G401.6 (cell line): ENCODE results near the gene S100A5.

Source experiments
- FAIRE-seq: peaks from 2 replicates; lab custom pipeline; 2012; peaks lifted over from hg19 to GRCh38; lab: Jason Lieb, UNC

The S100A5 gene

DNA sequence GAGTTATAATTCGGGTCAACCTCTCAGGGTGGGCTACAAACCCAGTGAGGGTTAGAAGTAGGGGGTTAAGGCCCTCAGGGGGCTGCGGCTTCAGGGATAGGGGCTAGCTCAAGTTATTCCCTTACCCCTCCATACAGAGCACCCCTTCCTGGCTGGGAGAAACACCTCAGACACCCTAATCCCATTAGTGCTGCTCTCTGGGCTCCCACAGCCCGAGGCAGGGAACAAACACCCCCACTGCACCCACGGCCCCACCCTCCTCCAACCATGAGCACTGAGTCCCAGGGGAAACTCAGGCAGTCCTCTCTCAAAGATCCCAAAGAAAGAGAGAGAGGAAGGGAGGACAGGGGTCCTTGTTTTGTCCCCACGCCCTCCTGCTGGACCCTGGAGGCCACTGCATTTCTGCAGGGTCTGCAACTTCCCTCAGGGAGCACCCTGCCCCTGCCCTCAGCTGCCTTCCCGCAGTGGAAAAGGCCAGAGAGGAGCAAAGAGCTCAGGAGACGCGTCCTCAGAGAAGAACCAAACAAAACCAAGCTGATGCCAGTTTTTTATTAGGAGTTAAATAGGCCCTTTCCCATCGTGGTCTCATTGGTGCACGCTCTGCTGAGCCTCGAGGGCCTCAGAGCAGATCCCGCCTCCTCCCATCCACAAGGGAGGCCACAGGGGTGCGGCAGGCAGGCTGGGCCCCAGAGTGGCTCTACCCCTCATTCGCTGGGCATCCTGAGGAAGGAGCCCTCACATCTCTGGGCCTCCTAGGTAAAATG is 6.2 kb upstream of the S100A5 start:
- FAIRE-seq, result no peak

DNA sequence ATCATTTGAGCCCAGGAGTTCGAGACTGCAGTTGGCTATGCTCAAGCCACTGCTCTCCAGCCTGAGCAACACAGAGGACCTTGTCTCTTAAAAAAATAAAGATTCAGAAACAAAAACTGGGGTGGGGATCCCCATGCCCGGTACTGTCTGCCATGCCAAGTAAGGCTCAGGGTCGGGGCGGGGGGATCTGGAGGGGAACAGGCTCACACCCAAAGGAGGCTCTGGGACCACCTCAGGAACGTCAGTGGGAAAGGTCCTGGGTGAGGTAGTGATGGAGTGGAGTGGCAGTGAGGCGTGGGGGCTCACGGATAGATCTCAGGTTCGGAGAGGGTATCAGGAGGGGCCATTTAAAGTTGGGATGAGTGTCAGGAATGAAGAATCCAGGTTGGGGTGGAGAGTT is 5.6 kb upstream of the S100A5 start:
- no peak for FAIRE-seq

DNA sequence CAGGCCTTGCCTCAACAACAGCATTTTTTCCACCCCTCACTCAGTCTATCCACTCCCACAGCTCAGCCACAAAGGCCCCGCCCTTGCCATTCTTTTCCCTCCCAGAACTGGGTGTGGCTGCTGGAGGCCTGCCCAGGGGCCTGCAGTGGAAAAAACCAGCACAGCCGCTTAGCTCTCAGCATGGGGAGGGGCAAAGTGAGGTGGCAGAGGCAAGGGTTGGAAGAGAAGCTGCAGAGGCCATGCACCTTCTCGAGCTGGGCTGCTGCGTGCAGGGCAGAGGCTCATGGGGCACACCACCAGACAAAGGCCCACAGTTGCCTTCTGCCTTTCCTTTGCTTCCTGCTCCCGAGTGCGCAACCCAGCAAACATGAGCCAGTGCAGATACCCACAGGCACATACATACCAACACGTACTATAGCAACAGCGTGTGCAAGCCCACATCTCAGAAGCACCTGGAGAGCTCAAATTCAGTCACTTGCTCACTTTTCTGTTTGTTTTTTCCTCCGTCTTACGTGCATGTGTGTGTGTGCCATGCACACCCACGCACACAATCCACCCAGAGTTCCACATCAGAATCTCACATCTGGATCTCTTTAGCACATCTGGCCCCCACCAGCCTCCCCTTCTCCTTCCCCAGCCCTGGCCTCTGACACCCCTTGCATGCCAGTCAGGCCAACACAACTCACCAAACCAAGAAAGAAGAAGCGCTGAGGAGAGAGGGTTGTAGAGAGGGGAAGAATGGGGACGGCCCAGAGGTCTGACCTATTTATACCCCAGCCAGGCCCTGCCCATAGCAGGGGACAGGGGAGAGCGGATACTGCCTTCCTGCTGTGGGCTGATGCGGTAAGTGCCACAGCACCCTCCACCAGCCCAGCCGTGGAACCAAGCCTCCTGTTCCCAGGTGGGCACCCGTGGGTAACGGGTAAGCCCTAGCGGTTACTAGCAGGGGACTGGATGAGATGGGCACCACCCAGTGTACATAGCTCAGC is 4.6 kb upstream of the S100A5 start, which contains the start of gene S100A4:
TSS of gene S100A4 (minus strand) at position 740 of the 989 bp plus-strand sequence. CDS start 1,012 bp downstream, outside the sequence.
- peak; percentile 96 for FAIRE-seq

DNA sequence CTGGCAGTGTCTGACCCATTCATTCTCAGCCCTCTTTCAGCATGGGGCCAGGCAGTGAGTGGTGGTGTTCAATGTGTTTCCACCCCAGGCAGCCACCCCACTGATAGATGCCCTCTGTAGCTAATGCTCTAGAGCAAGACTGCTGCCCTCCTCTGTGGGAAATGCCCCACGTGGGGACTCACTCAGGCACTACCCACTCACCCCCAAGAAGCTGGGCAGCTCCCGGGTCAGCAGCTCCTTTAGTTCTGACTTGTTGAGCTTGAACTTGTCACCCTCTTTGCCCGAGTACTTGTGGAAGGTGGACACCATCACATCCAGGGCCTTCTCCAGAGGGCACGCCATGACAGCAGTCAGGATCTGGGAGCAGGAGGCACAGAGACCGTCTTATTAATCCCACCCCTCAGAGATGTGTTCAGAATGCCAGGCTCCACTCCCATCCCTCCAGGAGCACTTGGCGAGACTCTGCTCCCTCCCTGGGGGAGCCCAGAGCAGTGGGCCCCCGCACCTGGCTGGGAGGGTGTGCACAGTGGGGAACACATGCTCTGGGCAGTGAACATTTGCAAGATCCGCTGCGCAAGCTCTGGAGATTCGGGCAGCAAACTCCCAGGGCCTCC is 3.8 kb upstream of the S100A5 start:
- no peak for FAIRE-seq

DNA sequence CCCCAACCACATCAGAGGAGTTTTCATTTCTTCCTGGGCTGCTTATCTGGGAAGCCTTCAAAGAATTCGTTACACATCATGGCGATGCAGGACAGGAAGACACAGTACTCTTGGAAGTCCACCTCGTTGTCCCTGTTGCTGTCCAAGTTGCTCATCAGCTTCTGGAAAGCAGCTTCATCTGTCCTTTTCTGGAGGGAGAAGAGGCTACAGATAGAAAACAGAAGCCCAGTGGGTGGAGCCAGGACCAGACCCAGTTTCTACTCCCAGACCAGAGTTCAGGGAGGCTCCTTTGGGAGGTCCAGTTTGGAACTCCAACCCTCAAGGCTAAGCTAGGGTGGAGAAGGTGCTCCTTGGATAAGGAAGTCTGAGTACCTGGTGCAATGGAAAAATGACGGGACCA is 3.0 kb upstream of the S100A5 start:
- FAIRE-seq, result no peak

DNA sequence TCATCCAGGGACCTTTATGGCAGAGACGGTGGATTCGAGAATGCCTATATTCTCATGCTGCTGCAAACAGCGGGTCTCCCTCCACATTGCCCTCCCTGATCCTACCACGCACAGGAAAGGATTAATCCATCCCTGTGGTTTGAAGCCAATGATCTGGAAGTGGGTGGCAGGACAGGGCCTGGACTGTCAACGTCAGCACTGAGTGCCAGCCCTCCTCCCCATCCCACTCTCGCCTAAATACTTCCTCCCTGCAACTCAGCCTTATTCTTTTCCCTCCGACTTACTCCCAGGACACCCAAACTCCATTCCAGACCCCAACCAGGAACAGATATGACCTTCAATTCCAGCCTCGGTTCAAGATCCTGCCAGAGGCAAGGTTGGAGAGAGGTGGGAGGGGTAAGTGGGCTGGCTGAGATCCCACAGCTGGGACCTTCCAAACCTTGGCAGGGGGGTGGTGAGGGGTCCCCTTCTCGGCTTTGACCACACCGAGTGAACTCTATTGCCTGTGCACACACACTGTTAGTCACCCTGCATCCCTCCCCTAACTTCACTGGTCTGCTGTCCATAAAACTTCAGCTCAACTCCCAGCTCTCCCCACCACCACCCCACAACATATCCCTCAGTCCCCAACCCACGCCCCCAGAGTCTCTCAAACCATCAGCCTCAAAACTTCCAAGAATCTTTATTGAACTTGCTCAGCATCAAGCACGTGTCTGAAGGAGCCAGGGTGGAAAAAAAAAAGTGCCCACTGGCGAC is 2.4 kb upstream of the S100A5 start:
- no peak for FAIRE-seq

DNA sequence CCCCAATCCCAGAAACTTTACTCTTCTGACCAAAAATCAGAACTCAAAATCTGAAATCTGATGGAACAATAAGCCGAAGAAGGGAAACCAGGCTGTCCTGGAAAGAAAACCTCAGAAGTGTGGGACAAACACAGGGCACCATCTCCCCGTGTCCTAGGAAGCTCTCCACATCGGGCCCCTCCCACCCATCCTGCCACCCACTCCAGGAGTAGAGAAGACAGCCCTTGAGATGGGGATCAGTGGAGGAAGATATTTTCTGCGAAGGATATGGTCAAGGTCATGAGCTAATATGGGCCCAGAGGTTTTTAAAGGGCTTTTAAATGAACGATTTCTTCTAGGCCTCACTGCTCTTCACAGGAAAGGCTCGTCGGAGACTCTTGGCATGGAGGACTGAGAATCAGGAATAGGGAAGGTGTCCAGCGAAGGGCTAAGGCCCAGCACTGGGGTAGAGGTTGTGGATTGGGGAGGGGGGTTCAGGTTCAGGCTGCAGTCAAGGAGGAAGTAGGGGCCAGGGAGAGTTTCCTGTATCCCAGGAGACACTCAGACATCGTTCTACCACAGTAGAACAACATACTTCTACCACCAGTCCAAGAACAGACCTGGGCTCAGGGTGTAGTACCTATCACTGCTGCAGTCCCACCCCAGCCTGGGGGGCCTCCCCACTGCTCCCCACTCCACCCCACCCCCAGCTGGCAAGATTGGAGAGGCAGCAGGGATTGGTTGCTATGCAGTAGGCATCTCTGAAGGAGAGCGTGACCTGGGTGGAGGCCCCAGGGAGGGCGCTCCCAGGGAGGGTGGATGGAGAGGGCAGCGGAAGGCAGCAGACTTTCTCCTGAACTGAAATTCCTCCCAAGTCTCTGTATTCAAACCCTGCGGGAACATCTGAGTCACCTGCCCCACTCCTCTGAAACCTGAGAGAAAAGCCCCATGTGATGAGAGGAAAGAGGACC is 1.2 kb upstream of the S100A5 start:
- FAIRE-seq, result no peak

DNA sequence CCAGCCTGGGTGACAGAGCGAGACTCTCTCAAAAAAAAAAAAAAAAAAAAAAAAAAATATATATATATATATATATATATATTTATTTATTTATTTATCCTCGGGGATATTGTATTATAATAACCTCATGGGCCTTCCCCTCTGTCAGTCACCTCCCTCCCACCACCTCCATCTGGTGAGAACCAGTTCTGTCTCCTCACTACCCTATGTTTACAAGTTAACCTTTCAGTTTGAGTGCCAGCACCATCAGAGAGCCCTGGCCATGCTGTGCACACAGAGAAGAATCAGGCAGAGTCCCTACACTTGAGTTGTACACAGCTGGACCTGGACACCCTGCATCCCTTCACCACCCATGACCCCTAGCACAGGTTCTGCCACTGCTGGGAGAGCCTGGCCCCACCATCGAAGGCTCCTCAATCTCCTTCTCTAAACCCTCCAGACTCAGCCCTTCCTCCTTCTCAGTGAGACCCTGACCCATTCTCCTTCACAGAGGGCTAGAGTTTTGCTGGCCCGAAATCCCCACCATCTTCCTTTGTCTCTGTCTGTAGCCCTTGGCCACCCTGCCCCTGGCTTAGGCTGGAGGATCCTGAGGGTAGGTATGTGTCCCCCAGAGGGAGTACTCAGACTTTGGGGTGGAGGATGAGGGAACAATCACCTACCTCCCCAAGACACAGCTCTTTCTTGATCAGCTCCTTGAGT is 1.2 kb downstream of the S100A5 start:
- FAIRE-seq, result no peak

DNA sequence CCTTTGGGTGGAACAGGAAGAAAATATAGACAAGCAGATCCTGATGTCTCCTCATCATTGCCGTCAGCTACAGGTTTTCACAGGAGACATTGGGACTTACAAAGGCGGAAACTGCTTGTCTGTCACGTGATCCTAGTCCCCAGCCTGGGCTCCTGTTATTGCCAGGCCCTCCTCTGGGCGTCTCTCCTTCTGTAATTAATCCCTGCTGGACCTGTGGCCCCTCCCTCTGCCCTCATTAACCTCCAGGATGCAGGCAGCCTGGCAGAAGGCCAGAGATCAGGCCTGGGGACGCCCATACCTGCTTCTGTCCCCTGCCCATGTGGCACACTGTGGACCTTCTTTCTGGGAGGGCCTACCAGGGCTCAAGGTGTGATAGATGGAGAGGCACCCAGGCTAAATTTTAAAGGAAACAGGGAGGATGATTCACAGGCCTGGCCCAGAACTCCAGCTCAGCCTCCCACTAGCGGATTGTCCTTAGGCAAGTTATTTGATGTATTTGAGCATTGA is 2.4 kb downstream of the S100A5 start:
- FAIRE-seq, result no peak

DNA sequence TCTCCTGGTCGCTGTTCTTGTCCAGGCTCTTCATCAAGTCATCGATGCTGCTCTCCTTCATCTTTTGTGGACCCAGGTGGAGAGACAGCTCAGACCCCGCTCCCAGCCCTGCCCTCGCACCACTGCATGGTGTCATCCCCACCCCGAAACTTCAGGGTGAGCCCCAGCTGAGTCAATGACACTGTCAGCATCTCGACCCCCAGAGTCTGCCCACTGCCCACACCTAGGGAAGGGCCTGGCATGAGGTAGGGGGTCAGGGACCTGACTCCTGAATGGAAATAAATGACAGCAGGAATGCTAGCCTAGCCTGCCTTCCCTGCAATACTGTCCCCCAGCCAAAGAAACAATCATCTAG is 3.4 kb downstream of the S100A5 start:
- no peak for FAIRE-seq

DNA sequence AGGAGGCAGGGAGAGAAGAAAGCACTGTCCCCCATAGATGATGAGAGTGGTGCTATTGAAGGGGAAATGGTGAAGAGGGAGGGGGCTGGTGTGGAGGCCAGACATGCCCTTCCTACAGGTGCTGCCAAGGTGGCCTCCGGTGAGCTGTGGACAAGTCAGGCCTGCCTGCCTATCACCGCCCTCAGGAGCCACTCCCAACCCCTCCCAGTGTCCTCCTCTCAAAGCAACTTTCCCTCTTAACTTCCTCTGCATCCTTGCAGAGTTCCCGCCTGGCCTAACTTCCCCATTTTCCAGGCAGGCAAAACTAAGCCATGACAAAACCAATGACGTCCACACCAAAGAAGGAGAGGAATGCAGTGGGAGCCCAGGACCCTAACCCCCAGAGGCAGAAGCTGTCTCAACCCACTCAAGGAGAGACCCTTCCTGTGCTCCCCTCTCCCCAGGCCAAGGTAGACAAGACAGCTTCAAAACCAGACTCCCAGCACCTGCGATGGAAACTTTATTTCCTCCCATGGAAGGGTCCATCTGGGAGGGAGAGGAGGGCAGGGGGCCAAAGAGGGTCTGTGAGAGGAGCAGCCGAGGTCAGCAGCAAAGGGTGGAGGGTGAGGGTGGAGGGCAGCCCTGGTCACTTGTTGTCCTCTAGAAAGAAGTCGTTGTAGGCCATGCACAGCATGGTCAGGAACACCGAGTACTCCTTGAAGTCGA is 3.9 kb downstream of the S100A5 start:
- no peak for FAIRE-seq

DNA sequence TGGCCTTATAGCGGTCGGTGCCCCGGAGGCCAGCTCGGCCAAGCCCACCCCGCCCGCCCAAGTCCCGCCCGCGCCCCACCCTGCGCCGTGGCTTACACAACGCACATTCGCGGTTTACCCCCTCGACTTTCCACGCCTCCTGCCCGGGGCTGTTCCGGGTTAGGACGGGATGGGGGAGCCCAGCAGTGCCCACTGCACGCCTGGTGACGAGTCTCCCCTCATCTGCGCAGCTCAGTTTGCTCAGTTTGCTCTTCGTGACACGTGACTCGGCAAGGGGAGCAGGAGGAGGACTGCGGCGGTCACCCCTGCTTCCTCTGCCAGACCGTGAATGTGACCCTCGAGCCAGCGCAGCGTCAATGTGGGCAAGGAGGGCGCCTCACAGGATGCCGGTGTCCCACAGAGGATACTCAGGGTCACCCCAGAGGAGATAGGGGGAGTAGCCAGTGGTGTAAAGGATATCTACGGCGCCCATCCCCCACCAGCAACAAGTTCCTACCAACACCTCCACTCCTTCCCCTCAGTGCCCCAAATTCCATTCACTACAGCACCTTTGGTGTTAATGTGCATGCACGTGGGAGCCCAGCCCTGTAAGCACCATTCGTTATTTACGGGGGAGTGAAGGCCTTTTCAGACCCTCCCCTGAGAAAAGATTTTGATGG is 4.6 kb downstream of the S100A5 start:
- no peak for FAIRE-seq

DNA sequence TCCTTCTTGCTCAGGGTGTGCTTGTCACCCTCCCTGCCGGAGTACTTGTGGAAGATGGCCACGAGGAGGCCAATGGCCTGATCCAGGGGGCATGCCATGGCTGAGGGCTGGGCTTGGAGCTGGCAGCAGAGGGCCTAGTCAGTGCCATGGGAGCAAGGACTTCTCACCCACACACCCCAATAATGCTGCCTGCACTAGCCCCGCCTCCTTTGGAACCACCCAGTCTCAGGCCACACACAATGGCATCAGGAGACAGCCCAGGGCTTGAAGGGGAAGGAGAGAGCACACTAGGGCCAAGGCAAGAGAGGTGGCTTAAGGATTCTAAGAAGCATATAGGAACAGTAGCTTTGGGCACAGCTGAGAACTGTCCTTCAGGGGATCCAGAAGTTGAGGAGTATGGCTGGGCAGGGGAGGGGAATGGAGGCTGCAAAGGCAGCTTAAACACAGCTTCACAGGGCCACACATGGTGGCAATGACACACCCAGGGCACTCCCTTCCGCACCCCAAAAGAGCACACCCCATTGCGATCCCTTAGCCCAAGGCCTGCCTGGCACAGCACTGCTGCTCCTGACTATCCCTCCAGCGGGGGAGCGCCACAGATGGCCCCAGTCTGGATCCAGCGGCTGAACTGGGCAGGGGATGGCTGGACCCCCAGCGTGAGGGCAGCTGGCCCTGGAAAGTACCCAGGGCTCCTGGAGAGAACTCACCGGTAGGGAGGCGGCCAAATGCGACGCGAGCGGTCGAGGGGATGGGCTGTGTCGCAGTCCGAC is 5.3 kb downstream of the S100A5 start, which contains the start of gene S100A6:
TSS of gene S100A6 (minus strand) at position 750 of the 770 bp plus-strand sequence. CDS start at position 98, 652 bp downstream.
- FAIRE-seq, result no peak

DNA sequence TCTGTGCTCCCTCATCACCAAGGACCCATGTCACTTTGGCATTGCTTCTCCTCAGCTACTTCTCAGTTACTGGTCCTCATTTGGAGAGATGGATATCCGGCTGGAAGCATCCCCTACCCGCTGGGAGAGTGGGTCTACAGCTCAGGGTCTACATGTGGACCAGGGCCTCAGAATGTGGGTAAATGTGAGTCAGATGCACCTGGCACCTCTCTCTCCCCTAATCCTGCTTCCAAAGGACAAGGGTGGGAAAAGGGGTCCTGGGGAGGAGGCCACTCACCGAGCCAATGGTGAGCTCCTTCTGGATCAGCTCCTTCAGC is 5.9 kb downstream of the S100A5 start:
- no peak for FAIRE-seq

DNA sequence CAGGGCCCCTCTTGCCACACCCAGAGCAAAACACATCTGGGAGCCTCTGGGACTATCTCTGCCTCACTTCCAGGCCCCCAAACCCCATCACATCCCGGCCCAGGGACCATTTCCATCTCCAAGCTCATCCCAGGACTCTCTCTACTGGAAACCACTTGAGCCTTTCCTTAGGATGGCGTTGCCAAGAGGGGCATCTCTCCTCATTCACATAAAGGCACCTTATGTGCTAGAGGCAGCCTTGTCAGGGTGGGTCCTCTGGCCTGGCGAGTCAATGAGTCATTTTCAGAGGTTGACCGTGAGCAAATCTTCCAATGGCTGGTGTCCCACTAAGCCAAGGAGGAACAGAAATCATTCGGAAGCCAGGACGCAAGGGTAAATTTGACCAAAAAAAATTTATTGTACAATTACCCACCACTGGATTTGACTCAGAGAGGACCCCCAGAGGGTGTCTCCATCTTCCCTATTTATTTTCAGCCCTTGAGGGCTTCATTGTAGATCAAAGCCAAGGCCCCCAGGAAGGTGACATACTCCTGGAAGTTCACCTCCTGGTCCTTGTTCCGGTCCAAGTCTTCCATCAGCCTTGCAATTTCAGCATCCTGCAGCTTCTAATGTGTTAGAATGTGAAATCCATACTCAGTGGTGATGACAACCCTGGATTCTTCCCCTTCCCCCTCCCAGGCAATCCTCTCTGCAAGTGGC is 6.4 kb downstream of the S100A5 start:
- no peak for FAIRE-seq

DNA sequence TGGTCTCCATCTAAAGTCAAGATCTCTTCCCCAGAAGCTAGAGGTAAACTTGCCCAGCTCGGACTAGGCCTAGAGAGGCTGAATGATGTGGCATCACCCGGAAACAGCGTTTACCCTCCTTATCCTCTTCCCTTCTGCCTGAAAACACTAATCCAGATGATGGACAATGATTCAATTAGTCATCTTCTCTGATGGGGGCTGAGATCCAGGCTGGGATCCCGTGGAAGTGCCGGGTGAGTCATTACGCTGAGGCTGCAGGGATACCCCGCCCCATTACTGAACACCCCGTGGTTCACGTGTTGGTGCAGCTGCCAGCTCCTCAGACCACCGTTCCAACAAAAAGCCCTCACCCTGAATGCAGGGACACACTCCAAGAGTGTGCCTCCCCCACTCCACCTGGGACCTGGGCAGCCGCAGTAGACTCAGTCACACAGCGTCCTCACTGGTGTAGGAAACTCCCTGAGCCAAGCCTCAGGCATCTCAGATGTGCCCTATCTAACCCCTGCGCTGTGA is 7.0 kb downstream of the S100A5 start:
- FAIRE-seq, result no peak
